NCI-H2227 treated with DMSO at 0.1 percent for 48 hours (cell line): Measurements from ENCODE around the gene TEX261.
"Not testable (repeated sequence)": the region's sequence is repeated elsewhere in the genome, so short reads cannot be mapped to it uniquely, and the experiment has no call there.

Experiments
- DNase-seq: peaks from one replicate; lab custom pipeline; 2025; lab: John Stamatoyannopoulos, UW

Gene TEX261

DNA sequence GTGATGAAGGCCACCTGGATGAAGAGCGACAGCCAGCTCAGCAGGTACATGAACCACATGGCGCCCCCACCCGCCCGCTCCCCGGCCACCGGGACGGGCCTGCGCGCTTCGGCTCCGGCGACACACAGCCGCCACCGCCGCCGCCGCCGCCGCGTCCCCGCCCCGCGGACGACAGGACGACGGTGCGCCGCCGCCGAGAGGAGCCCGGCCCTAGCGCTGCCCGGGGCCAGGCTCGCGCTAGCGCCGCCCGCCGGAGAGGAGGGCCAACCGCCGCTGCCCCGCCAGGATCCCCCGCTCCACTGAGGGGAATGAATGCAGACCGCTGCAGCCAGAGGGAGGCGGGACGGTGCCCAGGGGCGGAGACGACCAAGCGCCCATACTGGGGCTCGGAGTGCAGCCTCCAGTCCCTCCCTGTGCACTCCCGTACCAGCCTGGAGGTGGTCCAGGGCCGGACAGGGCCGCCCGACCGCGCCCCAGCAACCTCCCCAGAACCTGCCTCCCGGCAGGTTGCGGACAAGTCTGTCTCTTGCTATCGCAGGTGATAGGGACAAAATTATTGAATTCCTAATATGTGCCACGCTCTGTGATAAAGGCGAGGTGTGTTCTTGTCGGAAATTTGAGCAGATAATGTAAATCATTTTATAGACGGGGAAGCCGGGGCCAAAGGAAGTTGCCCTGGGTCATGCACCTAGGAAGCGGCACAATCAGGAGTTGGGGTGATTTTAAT lies at the start of gene TEX261:
Gene TEX261, minus strand, starts transcription at position 175 of the 727 bp plus-strand sequence. Its CDS starts 116 bp downstream, at position 59.
- peak; percentile 81 for DNase-seq

- DNase-seq, result no peak
Measured at GRCh38 chr2:71043531-71044407, 49.1 kb upstream of the TEX261 start.

- no peak for DNase-seq
Measured at GRCh38 chr2:71042287-71042686, 47.6 kb upstream of the TEX261 start.

DNA sequence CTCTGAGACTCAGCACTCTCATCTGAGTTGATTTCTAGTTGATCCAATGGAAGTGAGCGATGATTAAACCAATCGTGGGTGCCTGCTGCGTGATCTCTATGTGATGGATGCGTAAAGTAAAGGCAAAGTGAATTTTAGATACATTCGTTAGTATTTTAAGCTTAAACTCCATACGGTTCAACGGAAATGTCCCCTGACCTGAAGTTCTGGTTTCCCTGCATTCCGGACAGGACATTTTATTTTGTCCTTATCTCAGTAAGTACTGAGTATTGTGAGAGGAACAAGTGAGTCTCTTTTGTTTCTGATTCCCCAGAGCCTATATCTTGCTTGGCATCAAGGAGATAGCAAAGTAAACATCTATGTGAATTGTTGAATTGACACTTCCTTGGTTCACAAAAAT lies 41.6 kb upstream of the TEX261 start:
- not testable (repeated sequence) for DNase-seq

DNA sequence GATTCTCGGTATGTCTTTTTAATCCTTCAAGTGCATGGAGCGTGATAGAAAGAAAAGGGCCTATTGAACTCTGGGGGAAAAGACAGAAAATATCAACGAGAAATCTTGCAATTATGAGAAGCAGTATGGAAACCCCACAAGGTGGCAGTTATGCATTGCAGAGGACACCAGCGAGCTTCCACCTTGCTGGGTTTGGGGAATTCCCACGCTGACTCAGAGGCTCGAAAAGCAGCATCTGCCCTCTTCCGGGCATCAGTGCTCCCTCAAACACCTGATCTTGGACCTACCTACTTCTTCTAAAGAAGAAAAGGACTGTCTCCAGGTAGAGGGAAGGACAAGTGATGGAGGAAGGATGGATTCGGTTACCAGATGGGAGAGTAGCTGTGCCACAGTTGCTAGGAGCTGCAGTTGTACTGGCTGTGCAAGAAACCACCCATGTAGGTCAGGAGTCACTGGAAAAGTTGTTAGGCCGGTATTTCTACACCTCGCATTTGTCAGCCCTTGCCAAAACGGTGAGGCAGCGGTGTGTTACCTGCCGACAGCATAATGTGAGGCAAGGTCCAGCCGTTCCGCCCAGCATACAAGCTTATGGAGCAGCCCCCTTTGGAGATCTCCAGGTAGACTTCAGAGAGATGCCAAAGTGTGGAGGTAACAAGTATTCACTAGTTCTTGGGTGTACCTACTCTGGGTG lies 29.0 kb upstream of the TEX261 start:
- DNase-seq, result not testable (repeated sequence)

- not testable (repeated sequence) for DNase-seq
Measured at GRCh38 chr2:71021394-71021793, 26.7 kb upstream of the TEX261 start.

GRCh38 chr2:71019989-71020388 lies 25.3 kb upstream of the TEX261 start:
- not testable (repeated sequence) for DNase-seq

DNA sequence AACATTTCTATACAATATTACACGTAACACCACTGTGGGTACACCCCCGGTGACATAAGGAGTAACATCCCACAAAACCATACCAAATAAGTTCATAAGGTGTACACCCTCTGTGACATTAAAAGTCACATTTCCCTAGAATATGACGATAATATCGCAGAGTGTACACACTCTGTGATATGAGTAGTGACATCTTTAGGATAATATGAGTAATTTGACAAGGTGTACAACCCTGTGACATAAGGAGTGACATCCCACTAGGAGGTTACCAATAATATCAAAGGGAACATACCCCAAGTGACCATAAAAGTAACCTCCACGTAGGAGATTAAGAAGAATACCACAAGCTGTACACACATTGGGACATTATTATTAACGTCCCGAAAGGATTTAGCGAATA lies 24.0 kb upstream of the TEX261 start:
- no peak for DNase-seq

DNA sequence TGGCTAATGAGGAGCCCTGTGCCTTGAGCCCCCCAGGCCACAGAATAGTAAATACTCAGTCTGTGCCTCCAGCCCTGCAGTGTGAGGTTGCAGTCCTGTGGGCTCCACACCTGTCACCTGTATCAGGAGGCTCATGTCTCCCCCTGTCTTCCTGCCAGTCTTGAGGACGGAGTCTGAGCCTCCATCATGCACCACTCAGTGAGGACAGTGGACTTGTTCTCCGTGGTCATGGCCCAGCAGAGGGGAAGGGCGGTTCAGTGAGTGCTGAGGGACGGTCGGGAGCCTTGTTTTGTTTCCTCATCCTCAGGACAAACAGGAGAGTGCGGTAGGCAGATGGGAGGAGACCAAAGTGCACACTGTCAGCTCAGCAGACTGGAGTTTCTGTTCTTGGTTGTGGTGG lies 17.1 kb upstream of the TEX261 start:
- DNase-seq, result not testable (repeated sequence)

DNA sequence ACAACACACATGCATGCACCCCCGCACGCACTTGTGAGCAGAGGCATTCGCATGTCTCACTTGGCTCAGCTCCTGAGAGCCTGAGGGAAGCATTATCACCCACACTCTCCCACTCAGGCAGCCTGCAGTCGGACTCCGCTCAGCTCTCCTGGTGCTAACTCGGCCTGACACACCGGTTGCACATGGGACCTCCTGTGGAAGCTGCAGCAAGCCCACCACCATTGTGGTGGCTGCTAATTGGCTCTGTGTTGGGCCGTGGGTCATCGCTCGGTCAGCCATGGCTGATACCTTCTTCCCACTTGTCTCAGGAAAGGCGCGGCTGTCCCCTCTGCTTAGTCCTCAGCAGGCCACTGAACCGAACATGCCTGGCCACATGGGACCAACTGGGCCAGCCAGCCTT lies 13.7 kb upstream of the TEX261 start:
- DNase-seq, result no peak

DNA sequence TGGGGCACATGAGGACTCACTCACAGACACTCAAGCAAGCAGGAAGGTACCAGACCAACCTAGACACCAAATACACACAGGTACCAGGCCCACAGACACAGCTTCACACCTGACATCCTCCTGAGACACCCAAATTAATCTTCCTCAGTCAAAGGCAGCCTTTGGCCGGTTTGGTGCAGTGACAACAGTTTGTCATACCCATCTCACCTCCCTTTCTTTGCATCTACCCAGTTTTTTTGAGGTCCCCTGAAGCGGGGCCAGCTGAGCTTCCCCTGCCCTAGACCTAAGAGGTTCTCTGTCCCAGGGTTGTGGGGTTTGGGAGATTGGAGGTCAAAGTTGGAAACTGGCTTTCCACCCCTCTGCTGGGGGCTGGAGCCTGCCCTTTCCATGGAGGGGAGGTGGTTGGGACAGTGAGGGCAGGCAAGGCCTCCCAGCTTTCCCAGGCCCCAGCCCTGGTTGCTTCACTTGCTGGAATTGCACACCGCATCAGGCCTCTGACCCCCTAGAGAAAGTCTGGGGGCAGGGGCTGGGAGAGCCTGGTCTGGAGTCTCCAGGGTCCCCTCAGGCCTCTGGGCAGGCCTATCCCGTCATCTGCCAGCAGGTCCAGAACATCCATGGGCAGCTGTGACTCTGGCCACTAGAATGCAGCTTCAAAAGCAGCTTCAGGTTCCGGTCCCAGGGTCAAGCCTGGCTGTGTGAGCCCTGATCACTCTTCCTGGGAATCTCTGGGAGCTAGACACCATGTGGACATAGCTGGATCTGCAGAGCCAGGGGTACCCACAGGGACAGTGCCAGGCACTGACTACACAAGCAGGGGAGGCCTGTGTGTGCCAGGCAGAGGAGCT lies 12.5 kb upstream of the TEX261 start:
- DNase-seq, result no peak

DNA sequence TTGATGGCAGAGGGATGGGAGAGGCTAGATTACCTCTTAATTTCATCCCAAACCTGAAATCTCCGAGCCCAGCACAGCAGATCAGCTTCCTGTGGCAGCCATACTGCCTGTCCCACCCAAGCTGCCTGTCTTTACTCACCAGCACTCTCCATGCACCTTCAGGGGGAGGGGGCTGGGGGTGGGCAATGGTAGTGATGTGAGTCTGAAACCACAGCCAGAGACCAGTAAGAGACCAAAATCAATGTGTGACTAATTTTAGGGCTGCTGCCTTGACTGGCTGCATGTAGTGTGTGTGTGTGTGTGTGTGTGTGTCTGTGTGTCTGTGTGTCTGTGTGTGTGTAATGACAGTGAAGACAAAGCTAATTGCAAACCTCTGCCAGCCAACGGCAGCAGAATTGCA lies 11.7 kb upstream of the TEX261 start:
- DNase-seq, result peak; percentile 10

- DNase-seq, result no peak
Measured at GRCh38 chr2:71005271-71006202, 10.9 kb upstream of the TEX261 start.

GRCh38 chr2:71004857-71005256 lies 10.2 kb upstream of the TEX261 start:
- no peak for DNase-seq

- DNase-seq, result no peak
Measured at GRCh38 chr2:71003966-71004755, 9.5 kb upstream of the TEX261 start.

GRCh38 chr2:71003396-71003795 lies 8.7 kb upstream of the TEX261 start:
- DNase-seq, result no peak

DNA sequence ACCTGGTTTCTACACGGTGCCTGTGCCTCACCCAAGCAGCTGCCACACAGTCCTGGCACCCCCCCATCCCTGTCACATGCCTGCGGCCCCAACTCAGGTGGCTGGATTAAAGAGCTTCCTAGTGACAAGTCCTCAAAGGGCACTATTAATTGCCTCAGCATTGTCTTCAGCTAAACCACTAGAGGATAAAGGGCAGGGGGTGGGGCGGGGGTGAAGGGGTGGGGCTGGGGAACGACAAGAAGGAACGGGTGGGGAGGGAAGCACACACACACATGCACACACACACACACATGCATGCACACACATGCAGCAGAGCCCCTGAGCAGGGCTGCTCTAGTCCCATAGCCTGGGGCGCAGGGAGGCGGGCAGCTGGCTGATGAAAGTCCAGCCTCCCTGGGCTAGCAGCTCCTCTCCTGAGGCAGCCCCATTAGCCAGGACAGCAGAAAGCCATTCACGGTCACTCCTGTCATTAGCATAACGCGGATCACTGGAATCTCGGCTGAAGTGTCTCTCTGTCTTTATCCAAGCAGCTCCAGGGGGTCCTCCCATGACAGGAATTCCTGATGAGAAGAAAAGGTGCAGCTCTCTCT lies 7.4 kb upstream of the TEX261 start:
- DNase-seq, result peak; percentile 37

DNA sequence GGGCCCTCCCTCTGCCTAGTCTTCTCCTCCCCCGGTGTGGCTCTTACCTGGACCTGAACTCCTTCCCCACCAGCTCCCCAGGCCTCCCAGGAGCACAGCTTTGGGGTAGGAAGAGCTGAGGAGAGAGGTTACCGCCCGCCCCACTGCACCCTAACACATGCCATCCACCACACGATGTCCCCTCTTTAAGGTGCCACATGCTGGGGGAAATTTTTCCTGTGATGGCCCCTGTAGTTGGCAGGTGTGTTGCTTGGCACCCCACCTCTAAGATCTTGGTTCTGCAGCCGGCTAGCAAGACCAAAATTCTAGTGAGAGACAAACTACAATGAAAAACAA lies 6.9 kb upstream of the TEX261 start:
- no peak for DNase-seq
